ENCODE results near the gene CSPG5.

The CSPG5 gene

DNA sequence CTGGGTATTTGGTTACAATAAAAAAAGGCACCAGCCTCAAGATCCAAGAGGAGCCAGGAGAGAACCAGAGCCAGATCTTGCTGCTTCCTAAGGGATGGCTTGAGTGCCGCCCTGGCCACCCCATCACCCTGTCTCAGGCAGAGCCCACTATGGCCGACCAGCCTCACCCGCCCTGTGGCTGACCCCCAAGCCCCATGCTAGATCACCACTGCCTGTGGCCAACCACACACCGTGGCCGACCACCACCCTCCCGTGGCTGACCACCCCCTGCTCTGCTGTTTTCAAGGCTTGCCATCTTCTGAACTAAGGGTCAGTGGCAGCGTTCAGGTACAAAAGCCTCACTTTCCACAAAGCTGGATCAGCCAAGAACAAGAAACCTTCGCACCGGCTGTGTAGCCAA is 12.0 kb downstream of the CSPG5 start:
- H3K4me3 ChIP-seq (replicated peaks; ENCODE audit: low read depth, low read length) = no peak overlapping the region
- no peak for DNase-seq (ENCODE audit: extremely low read depth, low read depth)
- TF ChIP-seq, protein P1, sequence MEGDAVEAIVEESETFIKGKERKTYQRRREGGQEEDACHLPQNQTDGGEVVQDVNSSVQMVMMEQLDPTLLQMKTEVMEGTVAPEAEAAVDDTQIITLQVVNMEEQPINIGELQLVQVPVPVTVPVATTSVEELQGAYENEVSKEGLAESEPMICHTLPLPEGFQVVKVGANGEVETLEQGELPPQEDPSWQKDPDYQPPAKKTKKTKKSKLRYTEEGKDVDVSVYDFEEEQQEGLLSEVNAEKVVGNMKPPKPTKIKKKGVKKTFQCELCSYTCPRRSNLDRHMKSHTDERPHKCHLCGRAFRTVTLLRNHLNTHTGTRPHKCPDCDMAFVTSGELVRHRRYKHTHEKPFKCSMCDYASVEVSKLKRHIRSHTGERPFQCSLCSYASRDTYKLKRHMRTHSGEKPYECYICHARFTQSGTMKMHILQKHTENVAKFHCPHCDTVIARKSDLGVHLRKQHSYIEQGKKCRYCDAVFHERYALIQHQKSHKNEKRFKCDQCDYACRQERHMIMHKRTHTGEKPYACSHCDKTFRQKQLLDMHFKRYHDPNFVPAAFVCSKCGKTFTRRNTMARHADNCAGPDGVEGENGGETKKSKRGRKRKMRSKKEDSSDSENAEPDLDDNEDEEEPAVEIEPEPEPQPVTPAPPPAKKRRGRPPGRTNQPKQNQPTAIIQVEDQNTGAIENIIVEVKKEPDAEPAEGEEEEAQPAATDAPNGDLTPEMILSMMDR (IDR thresholded peaks at IDR 0.05; ENCODE audit: low read depth, low read length, missing control alignments) = no peak

DNA sequence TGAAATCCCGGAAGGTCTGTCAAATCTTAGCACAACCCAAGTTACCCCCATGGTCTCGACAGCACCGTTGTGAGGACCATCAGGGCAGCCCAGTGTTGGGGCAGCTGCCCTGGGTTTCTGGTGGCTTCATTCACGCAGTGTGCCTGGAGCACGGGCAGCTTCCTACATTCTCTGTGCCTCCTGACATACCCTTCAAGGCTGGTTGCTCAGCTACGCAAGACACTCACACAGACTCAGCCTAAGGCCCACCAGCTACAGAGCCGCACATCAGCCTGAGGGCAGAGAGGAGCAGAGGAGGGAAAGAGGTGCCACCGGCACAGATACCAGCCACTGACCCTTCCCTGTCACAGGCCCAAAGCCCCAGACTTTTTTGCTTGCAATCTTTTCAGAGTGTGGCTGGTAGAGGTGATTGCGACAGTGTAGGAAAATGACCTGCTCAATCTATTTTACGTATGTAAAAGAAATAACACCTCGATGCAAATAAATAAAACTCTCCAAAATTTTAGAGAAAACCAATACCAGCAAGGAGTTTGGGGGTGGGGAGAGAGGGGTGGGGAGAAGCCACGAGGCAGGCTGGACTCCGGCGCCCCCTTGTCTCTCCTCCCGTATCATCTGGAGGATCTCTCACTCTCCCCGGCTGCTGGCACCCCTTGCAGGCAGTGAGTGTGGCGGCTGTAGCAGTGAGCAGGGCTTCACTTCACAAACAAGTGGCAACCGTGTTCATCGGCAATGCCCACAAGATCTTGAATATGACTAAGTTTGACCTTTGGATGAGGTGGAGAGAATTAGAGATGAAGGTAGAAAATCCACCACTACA is 12.7 kb downstream of the CSPG5 start:
- TF ChIP-seq, protein P1 (IDR thresholded peaks at IDR 0.05; ENCODE audit: low read depth, low read length, missing control alignments) = no peak
- H3K4me3 ChIP-seq (replicated peaks; ENCODE audit: low read depth, low read length) = no peak overlapping the region
- no peak for DNase-seq (ENCODE audit: extremely low read depth, low read depth)

GRCh38 chr3:47556351-47556750 is 22.3 kb downstream of the CSPG5 start:
- TF ChIP-seq, protein P1 (IDR thresholded peaks at IDR 0.05; ENCODE audit: low read depth, low read length, missing control alignments) = no peak
- DNase-seq (ENCODE audit: extremely low read depth, low read depth) = no peak
- no peak overlapping the region for H3K4me3 ChIP-seq (replicated peaks; ENCODE audit: low read depth, low read length)

DNA sequence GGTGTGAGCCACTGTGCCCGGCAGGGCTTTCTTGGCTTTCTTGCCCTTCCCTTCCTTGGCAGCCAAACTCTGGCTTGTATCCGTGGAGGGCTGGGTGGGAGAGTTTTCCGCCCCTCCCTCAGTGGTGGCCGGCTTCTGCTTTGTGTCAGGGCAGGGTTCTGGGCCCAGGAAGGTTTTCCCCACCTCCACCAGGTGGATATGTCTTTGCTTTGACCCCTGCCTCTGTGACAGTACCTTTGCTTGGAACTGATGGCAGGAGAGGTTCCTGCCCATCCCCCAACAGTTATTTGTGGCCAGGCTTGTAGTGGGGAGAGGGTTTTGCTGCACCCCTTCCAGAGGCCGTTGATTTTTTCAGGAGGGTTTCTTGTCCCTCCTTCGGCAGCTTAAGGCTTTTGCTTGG is 24.3 kb downstream of the CSPG5 start:
- no peak overlapping the region for H3K4me3 ChIP-seq (replicated peaks; ENCODE audit: low read depth, low read length)
- TF ChIP-seq, protein P1 (IDR thresholded peaks at IDR 0.05; ENCODE audit: low read depth, low read length, missing control alignments) = no peak
- no peak for DNase-seq (ENCODE audit: extremely low read depth, low read depth)

- no peak for DNase-seq (ENCODE audit: extremely low read depth, low read depth)
- TF ChIP-seq, protein P1 (IDR thresholded peaks at IDR 0.05; ENCODE audit: low read depth, low read length, missing control alignments) = no peak
- H3K4me3 ChIP-seq (replicated peaks; ENCODE audit: low read depth, low read length) = no peak overlapping the region
These were observed 25.3 kb downstream of the CSPG5 start for GRCh38 chr3:47553407-47553806.

- H3K4me3 ChIP-seq (replicated peaks; ENCODE audit: low read depth, low read length) = no peak overlapping the region
- no peak for DNase-seq (ENCODE audit: extremely low read depth, low read depth)
These were observed 36.0 kb downstream of the CSPG5 start for GRCh38 chr3:47542471-47543173.

More at GRCh38 chr3:47542471-47543173, 36.0 kb downstream of the CSPG5 start:
- TF ChIP-seq, protein P1 (IDR thresholded peaks at IDR 0.05; ENCODE audit: low read depth, low read length, missing control alignments) = no peak

Data from HFF-Myc (cell line).